Stomach smooth muscle (tissue), 2 donors: ENCODE data around the gene PPP5C.
"Not testable (repeated sequence)": the region's sequence is repeated elsewhere in the genome, so short reads cannot be mapped to it uniquely, and the experiment has no call there.

Experiments
- H3K27ac ChIP-seq: one replicate; pipeline ENCODE4 v1.7.0; 2013; ENCODE audit warnings: mild to moderate bottlenecking, low read length, inconsistent platforms
- H3K27me3 ChIP-seq, 2 donors: one replicate each; pipeline ENCODE4 v1.7.0; 2013; ENCODE audit warnings: low read length in 2 of 2; ENCODE audit not compliant: insufficient read depth in 2 of 2, control insufficient read depth in 1 of 2
- H3K36me3 ChIP-seq, 2 donors: one replicate each; pipeline ENCODE4 v1.7.0; 2013; ENCODE audit warnings: low read length in 2 of 2; ENCODE audit not compliant: control insufficient read depth in 2 of 2, insufficient read depth in 2 of 2
- H3K4me1 ChIP-seq: one replicate; pipeline ENCODE4 v1.7.0; 2013; ENCODE audit warnings: low read length; ENCODE audit not compliant: control insufficient read depth, insufficient read depth
- H3K4me3 ChIP-seq, 2 donors: one replicate each; pipeline ENCODE4 v1.7.0; 2013; ENCODE audit warnings: low read length in 2 of 2
- H3K9ac ChIP-seq, 2 donors: one replicate each; pipeline ENCODE4 v1.7.0; 2013; ENCODE audit warnings: low read length in 2 of 2, mild to moderate bottlenecking in 1 of 2
- H3K9me3 ChIP-seq, 2 donors: one replicate each; pipeline ENCODE4 v1.7.0; 2013; ENCODE audit warnings: low read length in 2 of 2; ENCODE audit not compliant: control insufficient read depth in 2 of 2
- donor health status: healthy.
- donor health status: Pancreatic carcinoma.

The PPP5C gene

GRCh38 chr19:46375476-46376067 lies 28.7 kb downstream of the PPP5C start:
- peaks cover 33% of the 10 kb centered on the region for H3K4me1 ChIP-seq
- H3K27ac ChIP-seq, H3K27me3 ChIP-seq, H3K4me3 ChIP-seq, H3K9ac ChIP-seq, H3K9me3 ChIP-seq: not testable (repeated sequence)
- H3K36me3 ChIP-seq = peaks cover 10 to 12% of the 10 kb centered on the region in 2 donors

DNA sequence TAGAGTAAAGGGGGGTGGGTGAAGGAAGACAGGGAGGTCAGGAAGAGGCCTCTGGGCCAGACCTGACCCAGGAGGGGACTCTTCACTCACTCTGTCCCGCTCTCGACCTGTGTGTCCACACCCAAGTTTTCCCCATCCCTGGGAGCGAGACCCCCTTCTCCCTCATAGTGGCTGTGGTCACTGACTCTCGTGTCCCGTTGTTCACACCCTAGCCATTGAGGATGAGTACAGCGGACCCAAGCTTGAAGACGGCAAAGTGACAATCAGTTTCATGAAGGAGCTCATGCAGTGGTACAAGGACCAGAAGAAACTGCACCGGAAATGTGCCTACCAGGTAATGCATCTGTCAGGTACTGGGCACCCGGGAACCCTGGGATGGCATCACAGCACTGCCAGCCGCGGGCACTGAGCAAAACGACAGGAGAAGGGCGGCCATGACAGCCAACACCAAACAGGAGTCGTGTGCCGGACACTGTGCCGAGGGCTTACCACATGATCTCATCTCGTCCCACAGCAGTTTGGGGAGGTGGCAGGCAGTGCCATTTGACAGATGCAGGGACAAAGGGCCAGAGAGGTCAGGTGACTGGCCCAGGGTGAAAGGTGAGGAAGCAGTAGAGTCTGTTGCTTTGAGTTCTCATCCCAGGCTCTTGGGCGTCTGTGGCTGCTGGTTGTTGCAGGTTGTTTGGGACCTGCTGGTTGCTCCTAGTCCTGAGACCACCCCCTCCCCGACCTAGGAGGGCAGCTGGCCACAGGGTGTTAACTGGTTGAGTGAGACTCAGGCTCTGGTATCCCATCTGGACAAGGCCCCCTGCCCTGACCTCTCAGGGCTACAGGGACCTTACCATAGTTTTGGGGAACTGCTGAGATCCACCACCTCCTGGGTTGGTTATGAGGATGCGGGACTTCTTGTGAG lies 29.6 kb downstream of the PPP5C start:
- Histone ChIP-seq H3K36me3 (peaks cover 14 to 15% of the 10 kb centered on the region in 2 donors), H3K9me3 (no peaks in the 10 kb centered on the region), H3K27ac (no peak overlapping the region), H3K4me1 (peaks cover 33% of the 10 kb centered on the region), H3K27me3 (no peaks in the 10 kb centered on the region), H3K9ac (no peak overlapping the region), H3K4me3 (no peak overlapping the region)

- H3K4me1 ChIP-seq = peaks cover 24% of the 10 kb centered on the region
- H3K36me3 ChIP-seq = peaks cover 17 to 27% of the 10 kb centered on the region in 2 donors
- H3K9me3 ChIP-seq = no peaks in the 10 kb centered on the region
- no peak overlapping the region for H3K9ac ChIP-seq
- H3K27me3 ChIP-seq = no peaks in the 10 kb centered on the region
- H3K4me3 ChIP-seq = no peak overlapping the region
- H3K27ac ChIP-seq = no peak overlapping the region
Measured at GRCh38 chr19:46378268-46378667, 31.4 kb downstream of the PPP5C start.

DNA sequence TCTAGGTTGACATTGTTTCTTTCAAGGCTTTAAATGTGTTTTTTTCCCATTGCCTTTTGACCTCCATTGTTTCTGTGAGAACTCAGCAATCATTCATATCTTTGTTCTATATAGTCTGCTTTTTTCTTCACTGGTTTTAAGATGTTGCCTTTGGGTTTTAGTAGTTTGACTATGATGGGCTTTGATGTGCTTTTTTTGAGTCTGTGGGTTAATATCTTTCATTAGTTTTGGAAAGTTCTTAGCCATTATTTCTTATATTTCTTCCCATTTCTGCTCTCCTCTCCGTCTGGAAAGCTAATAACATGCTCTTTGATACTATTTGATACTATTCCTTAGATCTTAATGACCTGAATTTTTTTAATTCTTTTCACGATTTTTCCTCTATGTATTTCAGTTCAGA lies 33.8 kb downstream of the PPP5C start:
- H3K27me3 ChIP-seq = no peaks in the 10 kb centered on the region
- H3K36me3 ChIP-seq = peaks cover 28 to 38% of the 10 kb centered on the region in 2 donors
- H3K9me3 ChIP-seq = no peaks in the 10 kb centered on the region
- no peak overlapping the region for H3K9ac ChIP-seq
- H3K4me3 ChIP-seq = no peak overlapping the region
- peaks cover 12% of the 10 kb centered on the region for H3K4me1 ChIP-seq
- no peak overlapping the region for H3K27ac ChIP-seq

- Histone ChIP-seq H3K4me1 (peaks cover 12% of the 10 kb centered on the region), H3K27me3 (no peaks in the 10 kb centered on the region), H3K9me3 (no peaks in the 10 kb centered on the region), H3K4me3 (no peak overlapping the region), H3K27ac (no peak overlapping the region), H3K9ac (no peak overlapping the region), H3K36me3 (peaks cover 25 to 33% of the 10 kb centered on the region in 2 donors)
Measured at GRCh38 chr19:46381346-46381745, 34.5 kb downstream of the PPP5C start.

- peaks cover 12% of the 10 kb centered on the region for H3K4me1 ChIP-seq
- H3K27me3 ChIP-seq = no peaks in the 10 kb centered on the region
- H3K9me3 ChIP-seq = no peaks in the 10 kb centered on the region
- H3K36me3 ChIP-seq = peaks cover 22 to 36% of the 10 kb centered on the region in 2 donors
- no peak overlapping the region for H3K4me3 ChIP-seq
- H3K9ac ChIP-seq = no peak overlapping the region
- no peak overlapping the region for H3K27ac ChIP-seq
Measured at GRCh38 chr19:46381756-46382345, 35.0 kb downstream of the PPP5C start.

- no peak overlapping the region for H3K27ac ChIP-seq
- peaks cover 11% of the 10 kb centered on the region for H3K4me1 ChIP-seq
- no peak overlapping the region for H3K4me3 ChIP-seq
- peaks cover 29 to 45% of the 10 kb centered on the region in 2 donors for H3K36me3 ChIP-seq
- H3K9me3 ChIP-seq = no peaks in the 10 kb centered on the region
- H3K27me3 ChIP-seq = no peaks in the 10 kb centered on the region
- no peak overlapping the region for H3K9ac ChIP-seq
Measured at GRCh38 chr19:46383171-46383815, 36.4 kb downstream of the PPP5C start.

GRCh38 chr19:46383846-46384245 lies 37.0 kb downstream of the PPP5C start:
- Histone ChIP-seq H3K4me1 (peaks cover 7% of the 10 kb centered on the region), H3K36me3 (peaks cover 34 to 50% of the 10 kb centered on the region in 2 donors), H3K9ac (no peak overlapping the region), H3K9me3 (no peaks in the 10 kb centered on the region), H3K27ac (no peak overlapping the region), H3K4me3 (no peak overlapping the region), H3K27me3 (no peaks in the 10 kb centered on the region)

DNA sequence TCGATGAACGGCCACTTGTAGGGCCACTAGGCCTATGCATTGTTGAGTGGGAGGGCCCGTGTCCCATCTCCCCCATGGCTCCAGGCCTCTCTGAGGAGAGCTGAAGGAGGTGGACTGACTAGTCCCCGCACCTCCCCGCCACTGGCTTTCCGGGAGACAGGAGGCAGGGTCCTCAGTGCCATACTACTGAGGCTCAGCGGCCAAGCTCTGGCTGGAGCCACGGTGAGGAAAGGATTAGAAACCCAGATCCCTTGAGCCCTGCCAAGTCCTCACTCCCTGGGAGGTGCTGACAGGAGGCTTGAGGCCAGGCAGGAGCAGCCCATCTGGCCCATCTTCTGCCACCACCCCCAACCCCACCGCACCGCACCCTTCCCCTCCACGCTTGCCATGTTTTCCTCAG lies 37.5 kb downstream of the PPP5C start:
- Histone ChIP-seq H3K36me3 (peaks cover 36 to 51% of the 10 kb centered on the region in 2 donors), H3K9ac (no peak overlapping the region), H3K9me3 (no peaks in the 10 kb centered on the region), H3K4me1 (peaks cover 1% of the 10 kb centered on the region), H3K27me3 (no peaks in the 10 kb centered on the region), H3K27ac (no peak overlapping the region), H3K4me3 (no peak overlapping the region)

DNA sequence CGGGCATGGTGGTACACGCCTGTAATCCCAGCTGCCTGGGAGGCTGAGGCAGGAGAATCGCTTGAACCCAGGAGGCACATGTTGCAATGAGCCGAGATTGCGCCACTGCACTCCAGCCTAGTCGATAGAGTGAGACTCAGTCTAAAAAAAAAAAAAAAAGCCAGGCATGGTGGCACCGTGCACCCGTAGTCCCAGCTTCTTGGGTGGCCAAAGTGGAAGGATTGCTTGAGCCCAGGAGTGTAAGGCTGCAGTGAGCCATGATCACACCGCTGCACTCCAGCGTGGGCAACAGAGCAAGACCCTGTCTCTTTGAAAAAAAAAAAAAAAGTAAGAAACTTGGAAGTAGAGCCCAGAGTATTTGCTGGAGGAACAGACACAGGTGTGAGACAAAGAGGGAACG lies 38.7 kb downstream of the PPP5C start:
- Histone ChIP-seq H3K27ac (no peak overlapping the region), H3K27me3 (no peaks in the 10 kb centered on the region), H3K36me3 (peaks cover 44 to 57% of the 10 kb centered on the region in 2 donors), H3K4me1 (no peaks in the 10 kb centered on the region), H3K9me3 (no peaks in the 10 kb centered on the region), H3K9ac (no peak overlapping the region), H3K4me3 (no peak overlapping the region)
